Fibroblast of gingiva (primary cell): ENCODE results near the gene WNT16.
"Not testable (repeated sequence)": the region's sequence is repeated elsewhere in the genome, so short reads cannot be mapped to it uniquely, and the experiment has no call there.

Experiments used
- DNase-seq: peaks from one replicate; pipeline ENCODE4 v3.0.0-alpha.2; 2011; ENCODE audit warnings: low read depth

The WNT16 gene

GRCh38 chr7:121306565-121306964 lies 22.2 kb upstream of the WNT16 start:
- DNase-seq = no peak

DNA sequence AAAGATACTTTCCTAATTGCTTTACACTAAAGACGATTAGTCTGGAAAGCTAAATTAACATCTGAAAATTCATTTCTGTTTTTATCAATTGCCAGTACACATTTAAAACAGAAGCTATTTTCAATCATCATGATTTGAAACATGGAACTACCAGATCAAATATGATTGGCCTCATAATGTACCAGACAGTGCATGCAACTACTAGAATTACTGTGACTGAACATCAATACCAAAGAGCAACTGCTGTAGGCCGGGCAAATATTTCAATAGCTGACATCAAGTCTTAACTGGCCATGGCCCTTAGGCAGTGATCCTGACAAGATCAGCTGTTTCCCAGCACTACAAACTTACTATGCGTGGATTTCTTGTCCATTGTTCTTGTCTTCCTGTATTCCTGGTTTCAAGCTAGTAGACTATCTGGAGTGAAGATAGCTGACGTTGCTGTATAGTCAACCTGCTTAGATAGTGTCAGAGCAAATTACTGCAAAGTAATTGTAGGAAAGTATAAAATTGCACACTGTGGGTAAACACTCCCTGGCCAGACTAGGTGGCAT lies 21.7 kb upstream of the WNT16 start:
- no peak for DNase-seq

- no peak for DNase-seq
Observed at GRCh38 chr7:121313220-121313792, 15.5 kb upstream of the WNT16 start.

DNA sequence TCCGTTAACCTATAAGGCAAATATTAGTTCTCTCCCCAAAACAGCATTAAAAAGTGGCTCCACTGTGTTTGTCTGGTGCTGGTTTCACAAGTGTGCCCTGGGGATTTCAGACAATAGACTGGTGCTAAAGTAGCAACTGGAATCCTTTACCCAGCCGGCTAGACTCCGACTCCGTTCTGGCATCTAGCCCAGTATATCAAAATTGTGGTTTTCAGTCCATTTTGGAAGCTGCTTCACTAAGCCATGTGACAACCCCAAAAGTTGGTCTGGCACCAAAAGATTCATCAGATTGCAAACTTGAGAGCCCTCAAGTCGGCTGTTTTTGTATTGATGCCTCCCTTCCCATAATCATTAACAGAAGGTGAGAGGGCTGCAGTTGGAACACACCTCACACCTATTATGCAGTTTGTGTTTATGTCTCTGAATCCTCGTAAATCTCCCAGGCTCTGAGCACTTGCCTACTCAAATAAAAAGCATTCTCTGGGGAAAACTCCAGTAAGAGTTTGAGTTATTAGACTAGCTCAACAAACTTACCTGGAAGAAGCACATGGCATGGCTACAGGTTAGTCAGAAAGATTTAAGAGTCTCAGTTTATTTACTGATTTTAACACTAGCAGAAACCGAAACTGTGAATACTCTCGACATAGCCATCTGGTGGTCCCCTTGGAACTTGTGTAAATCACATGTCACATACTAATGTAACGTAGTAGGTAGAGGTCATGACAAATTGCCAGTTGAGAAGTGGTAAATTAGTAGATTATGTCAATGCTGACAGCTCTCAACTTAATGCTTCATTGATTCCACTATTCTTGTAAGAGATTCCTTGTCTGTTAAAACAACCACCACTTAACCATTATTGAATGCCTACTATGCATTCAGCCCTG lies 14.8 kb upstream of the WNT16 start:
- peak; percentile 84 for DNase-seq

DNA sequence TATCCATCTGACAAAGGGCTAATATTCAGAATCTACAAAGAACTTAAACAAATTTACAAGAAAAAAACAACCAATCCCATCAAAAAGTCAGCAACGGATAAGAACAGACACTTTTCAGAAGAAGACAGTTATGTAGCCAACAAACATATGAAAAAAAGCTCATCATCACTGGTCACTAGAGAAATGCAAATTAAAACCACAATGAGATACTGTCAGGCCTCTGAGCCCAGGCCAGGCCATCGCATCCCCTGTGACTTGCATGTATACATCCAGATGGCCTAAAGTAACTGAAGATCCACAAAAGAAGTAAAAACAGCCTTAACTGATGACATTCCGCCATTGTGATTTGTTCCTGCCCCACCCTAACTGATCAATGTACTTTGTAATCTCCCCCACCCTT lies 13.6 kb upstream of the WNT16 start:
- DNase-seq = not testable (repeated sequence)

DNA sequence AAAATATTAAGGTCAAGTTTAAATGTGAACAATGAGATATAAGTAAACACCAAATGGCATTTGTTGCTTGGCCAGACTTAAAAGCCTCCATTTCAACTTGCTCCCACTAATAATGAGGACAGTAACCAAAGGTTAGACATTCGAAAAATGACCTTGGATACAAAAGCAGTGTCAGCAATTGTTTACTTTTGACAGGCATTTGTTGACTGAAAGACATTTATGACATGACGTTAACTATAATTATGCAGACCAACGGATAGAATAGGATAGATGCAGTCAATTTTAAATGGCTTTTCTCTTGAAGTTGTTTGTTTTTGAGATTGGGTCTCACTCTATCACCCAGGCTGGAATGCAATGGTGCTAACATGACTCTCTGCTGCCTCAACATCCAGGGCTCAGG lies 6.3 kb upstream of the WNT16 start:
- no peak for DNase-seq

GRCh38 chr7:121323515-121324302 lies 5.1 kb upstream of the WNT16 start:
- no peak for DNase-seq

DNA sequence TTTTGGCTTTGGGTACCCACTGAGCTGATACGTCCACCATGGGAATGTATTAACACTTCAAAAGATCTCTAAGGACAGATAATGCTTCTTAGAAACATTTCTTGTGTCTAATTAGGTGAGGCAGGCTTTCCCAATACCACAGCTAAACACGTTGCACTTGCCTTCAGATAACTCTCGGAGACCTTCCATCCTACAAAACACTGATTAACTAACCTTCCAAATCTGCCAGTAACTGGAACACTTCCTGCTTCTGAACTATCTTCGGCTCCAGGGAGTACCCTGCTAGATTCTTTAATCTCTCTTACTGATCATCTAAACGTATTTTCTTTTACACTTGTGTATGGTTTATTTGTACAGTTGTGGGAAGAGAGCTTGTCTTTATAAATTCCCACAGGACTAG lies 1.1 kb upstream of the WNT16 start:
- DNase-seq = no peak

GRCh38 chr7:121329191-121330052 lies 622 bp downstream of the WNT16 start:
- DNase-seq = no peak

DNA sequence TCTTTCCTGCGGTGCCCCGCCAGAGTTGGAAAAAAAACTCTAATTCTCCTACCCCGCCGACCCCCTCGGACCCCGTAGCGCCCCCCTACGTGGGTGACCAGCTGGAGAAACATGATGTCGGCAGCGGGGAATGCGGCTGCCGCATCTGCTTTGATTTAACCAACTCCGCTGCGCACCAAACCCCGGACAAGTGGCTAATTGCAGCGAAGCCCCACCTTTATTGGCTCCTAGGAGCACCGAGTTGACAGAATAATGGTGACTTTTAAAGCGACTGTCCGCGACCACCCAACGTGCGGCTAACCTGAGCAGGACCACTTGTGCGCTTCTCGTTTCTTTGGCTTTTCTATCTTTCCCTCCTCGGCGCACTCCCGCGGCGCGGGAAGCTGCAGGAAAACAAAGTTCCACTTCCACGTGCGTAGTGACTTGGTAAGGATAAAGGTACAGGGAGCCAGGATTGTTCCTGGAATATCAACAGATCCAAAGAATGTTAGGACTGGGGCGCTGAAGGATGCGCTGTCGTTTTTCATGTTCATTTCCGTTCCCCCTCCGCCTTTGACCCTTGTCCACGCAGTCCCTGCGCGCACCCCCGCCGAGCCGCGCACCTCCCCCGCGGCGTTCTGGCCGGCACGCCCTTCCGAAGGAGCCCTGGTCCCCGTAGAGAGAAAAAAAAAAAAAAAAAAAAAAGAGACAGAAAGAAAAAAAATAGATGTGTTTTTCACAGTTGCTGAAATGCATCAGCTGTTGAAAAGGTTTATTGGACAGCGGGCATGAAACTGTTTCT lies 1.4 kb downstream of the WNT16 start:
- DNase-seq = no peak

- DNase-seq = no peak
Observed at GRCh38 chr7:121331048-121331447, 2.2 kb downstream of the WNT16 start.

- no peak for DNase-seq
Observed at GRCh38 chr7:121331574-121331973, 2.8 kb downstream of the WNT16 start.

DNA sequence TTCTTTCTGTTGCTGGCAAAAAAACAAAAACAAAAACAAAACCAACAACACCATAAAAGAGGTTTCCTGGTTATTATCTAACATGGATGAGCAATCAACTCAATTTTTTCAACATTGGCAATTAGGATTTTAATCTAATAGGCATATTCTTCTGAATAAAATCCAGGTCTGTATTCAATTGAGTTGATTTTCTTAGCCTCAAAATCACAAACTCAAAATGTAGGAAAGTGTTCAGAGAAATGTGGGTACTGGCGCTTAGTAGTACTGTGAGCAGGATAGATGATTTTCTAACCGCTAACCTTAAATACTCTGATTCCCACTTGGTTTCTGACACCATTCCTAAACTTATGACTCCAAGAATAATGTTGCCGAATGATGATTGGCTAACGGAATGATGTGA lies 5.6 kb downstream of the WNT16 start:
- DNase-seq = no peak

DNA sequence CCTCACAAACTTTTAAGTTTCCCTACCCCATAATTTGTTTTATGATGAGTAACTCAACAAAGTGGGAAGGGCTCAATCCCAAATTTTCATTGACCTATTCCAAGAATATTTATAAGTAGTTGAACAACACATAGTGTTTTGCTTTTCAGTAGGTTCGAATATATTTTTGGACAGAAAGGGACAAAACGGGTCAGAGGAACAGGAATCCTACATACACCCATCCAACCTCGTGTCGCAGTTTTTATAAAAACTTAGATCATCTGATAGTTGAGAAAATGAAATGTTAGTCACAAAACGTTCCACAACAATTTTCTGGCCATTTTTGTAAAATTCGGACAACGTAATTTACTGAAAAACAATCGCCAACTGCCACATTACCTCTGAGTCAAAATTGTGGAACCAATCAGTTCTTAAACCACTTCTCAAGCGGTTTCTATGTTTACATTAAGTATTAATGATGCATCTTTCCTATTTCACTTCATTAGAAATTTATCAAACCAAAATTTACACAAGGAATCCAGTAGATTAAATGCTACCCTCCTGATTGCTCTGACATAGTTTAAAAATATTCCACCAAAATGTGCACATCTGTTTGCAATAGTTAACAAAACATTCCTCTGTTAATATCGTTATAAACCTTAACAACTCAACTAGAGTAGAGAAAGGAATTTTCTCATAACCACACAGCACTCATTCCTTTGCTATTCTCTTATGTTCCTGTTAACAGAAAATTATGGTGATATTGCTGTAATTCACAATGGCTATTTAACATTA lies 6.3 kb downstream of the WNT16 start:
- no peak for DNase-seq

DNA sequence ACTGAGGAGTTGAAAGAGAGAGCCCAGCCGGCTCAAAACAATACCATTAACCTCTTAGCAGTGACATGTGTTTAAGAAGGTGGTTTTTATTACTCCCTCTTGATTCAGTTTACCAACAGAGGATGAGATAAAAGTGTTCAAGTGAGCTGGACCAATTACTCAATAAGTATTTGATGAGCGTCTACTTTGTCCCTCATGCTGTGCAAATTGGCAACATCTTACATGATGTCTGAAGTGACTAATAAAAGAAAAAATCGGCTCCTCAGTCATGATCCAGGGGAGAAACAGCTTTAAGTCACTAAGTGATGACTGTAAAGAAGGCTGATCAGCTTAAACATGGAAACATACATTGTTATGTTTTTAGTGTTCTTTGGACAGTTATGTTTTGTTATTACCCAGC lies 7.8 kb downstream of the WNT16 start:
- no peak for DNase-seq

GRCh38 chr7:121337398-121337797 lies 8.6 kb downstream of the WNT16 start:
- peak; percentile 33 for DNase-seq

- no peak for DNase-seq
Observed at GRCh38 chr7:121339082-121339481, 10.3 kb downstream of the WNT16 start.

- DNase-seq = no peak
Observed at GRCh38 chr7:121341933-121342332, 13.1 kb downstream of the WNT16 start.

GRCh38 chr7:121342631-121343030 lies 13.8 kb downstream of the WNT16 start:
- no peak for DNase-seq

DNA sequence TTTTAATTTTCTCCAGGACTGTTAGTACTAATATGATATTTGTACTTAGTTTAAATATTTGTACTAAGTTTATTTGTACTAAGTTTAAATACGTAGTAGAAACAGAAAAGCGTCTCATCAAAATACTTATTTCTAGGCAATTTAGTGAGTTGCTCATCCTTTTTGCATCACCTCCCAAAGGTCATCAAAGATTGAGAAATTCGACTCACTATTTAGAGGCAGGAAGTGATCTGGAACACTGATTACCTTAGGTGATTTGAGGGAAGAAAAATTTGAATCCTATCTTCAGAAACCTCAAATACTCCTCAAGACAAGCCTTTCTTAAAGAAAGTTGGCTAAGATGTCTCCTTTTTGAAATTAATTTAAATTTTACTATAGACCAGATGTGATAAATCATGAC lies 14.5 kb downstream of the WNT16 start:
- DNase-seq = no peak
